Measurements from ENCODE around the gene PCDH9. TPM values are rescaled to one million over a fixed set of nuclear protein-coding genes. Genes with fewer than 3 reads are reported as not detected.

The PCDH9 gene
- total RNA-seq, 1 donor from 2014 or later: 9.8 TPM

- no peaks in the 10 kb centered on the region for H3K4me1 Mint-ChIP-seq (ENCODE audit: low read depth)
- H3K4me3 Mint-ChIP-seq (ENCODE audit: unreplicated experiment): no peak overlapping the region
- H3K27me3 Mint-ChIP-seq (ENCODE audit: low read depth): no peaks in the 10 kb centered on the region
- H3K27ac Mint-ChIP-seq (ENCODE audit: unreplicated experiment): no peak overlapping the region
- H3K36me3 Mint-ChIP-seq (ENCODE audit: low read depth): no peaks in the 10 kb centered on the region
- no peaks in the 10 kb centered on the region for H3K9me3 Mint-ChIP-seq (ENCODE audit: low read depth)
- TF ChIP-seq, protein P1, sequence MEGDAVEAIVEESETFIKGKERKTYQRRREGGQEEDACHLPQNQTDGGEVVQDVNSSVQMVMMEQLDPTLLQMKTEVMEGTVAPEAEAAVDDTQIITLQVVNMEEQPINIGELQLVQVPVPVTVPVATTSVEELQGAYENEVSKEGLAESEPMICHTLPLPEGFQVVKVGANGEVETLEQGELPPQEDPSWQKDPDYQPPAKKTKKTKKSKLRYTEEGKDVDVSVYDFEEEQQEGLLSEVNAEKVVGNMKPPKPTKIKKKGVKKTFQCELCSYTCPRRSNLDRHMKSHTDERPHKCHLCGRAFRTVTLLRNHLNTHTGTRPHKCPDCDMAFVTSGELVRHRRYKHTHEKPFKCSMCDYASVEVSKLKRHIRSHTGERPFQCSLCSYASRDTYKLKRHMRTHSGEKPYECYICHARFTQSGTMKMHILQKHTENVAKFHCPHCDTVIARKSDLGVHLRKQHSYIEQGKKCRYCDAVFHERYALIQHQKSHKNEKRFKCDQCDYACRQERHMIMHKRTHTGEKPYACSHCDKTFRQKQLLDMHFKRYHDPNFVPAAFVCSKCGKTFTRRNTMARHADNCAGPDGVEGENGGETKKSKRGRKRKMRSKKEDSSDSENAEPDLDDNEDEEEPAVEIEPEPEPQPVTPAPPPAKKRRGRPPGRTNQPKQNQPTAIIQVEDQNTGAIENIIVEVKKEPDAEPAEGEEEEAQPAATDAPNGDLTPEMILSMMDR (IDR thresholded peaks at IDR 0.05): no peak
- DNase-seq (ENCODE audit: low spot score): no peak
Measured at GRCh38 chr13:66391322-66391721, 838.8 kb downstream of the PCDH9 start.

- no peak overlapping the region for H3K27ac Mint-ChIP-seq (ENCODE audit: unreplicated experiment)
- no peak for DNase-seq (ENCODE audit: low spot score)
- no peak overlapping the region for H3K4me3 Mint-ChIP-seq (ENCODE audit: unreplicated experiment)
- peaks cover 10% of the 10 kb centered on the region for H3K4me1 Mint-ChIP-seq (ENCODE audit: low read depth)
- H3K36me3 Mint-ChIP-seq (ENCODE audit: low read depth): no peaks in the 10 kb centered on the region
- H3K27me3 Mint-ChIP-seq (ENCODE audit: low read depth): no peaks in the 10 kb centered on the region
- TF ChIP-seq, protein P1 (IDR thresholded peaks at IDR 0.05): no peak
- H3K9me3 Mint-ChIP-seq (ENCODE audit: low read depth): peaks cover 2% of the 10 kb centered on the region
Measured at GRCh38 chr13:66378894-66379293, 851.2 kb downstream of the PCDH9 start.

GRCh38 chr13:66377569-66377968 lies 852.6 kb downstream of the PCDH9 start:
- H3K36me3 Mint-ChIP-seq (ENCODE audit: low read depth): no peaks in the 10 kb centered on the region
- no peak overlapping the region for H3K4me3 Mint-ChIP-seq (ENCODE audit: unreplicated experiment)
- no peak overlapping the region for H3K27ac Mint-ChIP-seq (ENCODE audit: unreplicated experiment)
- TF ChIP-seq, protein P1 (IDR thresholded peaks at IDR 0.05): no peak
- DNase-seq (ENCODE audit: low spot score): no peak
- no peaks in the 10 kb centered on the region for H3K27me3 Mint-ChIP-seq (ENCODE audit: low read depth)
- H3K4me1 Mint-ChIP-seq (ENCODE audit: low read depth): peaks cover 10% of the 10 kb centered on the region
- H3K9me3 Mint-ChIP-seq (ENCODE audit: low read depth): peaks cover 2% of the 10 kb centered on the region

- Mint-ChIP-seq H3K4me3 (ENCODE audit: unreplicated experiment) (no peak overlapping the region), H3K27ac (ENCODE audit: unreplicated experiment) (no peak overlapping the region)
- DNase-seq (ENCODE audit: low spot score): no peak
Measured at GRCh38 chr13:66375756-66376155, 854.4 kb downstream of the PCDH9 start.

GRCh38 chr13:66369666-66370065 lies 860.5 kb downstream of the PCDH9 start:
- no peaks in the 10 kb centered on the region for H3K36me3 Mint-ChIP-seq (ENCODE audit: low read depth)
- H3K9me3 Mint-ChIP-seq (ENCODE audit: low read depth): peaks cover 3% of the 10 kb centered on the region
- TF ChIP-seq, protein P1 (IDR thresholded peaks at IDR 0.05): no peak
- no peaks in the 10 kb centered on the region for H3K27me3 Mint-ChIP-seq (ENCODE audit: low read depth)
- peak overlapping the region; percentile 90 for H3K27ac Mint-ChIP-seq (ENCODE audit: unreplicated experiment)
- H3K4me3 Mint-ChIP-seq (ENCODE audit: unreplicated experiment): no peak overlapping the region
- H3K4me1 Mint-ChIP-seq (ENCODE audit: low read depth): peaks cover 53% of the 10 kb centered on the region
- no peak for DNase-seq (ENCODE audit: low spot score)

More at GRCh38 chr13:66375756-66376155, 854.4 kb downstream of the PCDH9 start:
- Mint-ChIP-seq H3K27me3 (ENCODE audit: low read depth) (no peaks in the 10 kb centered on the region), H3K9me3 (ENCODE audit: low read depth) (peaks cover 5% of the 10 kb centered on the region), H3K4me1 (ENCODE audit: low read depth) (peaks cover 22% of the 10 kb centered on the region), H3K36me3 (ENCODE audit: low read depth) (no peaks in the 10 kb centered on the region)
- TF ChIP-seq, protein P1 (IDR thresholded peaks at IDR 0.05): no peak
